HL-60 (cell line): ENCODE data around the gene TNPO1.

Source experiments
- CTCF ChIP-seq: IDR thresholded peaks from one replicate; pipeline ENCODE4 v1.5.1; 2011; ENCODE audit warnings: low read length, control low read depth, inconsistent platforms; ENCODE audit not compliant: insufficient read depth
- GABPA ChIP-seq: IDR thresholded peaks from 2 replicates; pipeline ENCODE4 v1.6.1; 2012; ENCODE audit warnings: low read depth
- POLR2AphosphoS5 ChIP-seq: IDR thresholded peaks from 2 replicates; pipeline ENCODE4 v1.6.1; 2012; ENCODE audit warnings: low read depth
- REST ChIP-seq: IDR thresholded peaks from 2 replicates; pipeline ENCODE4 v1.6.1; 2012; ENCODE audit warnings: low read depth; ENCODE audit not compliant: insufficient replicate concordance
- SPI1 ChIP-seq: IDR thresholded peaks from 2 replicates; pipeline ENCODE4 v1.6.1; 2012; ENCODE audit warnings: low read depth, mild to moderate bottlenecking, borderline replicate concordance

GRCh38 chr5:72822944-72823343, 6.5 kb downstream of the TNPO1 start:
- no peak for TF ChIP-seq CTCF
- TF ChIP-seq GABPA = no peak
- no peak for TF ChIP-seq REST
- TF ChIP-seq SPI1 = no peak
- no peak for TF ChIP-seq POLR2AphosphoS5
